ENCODE measurements around the gene MID1.

DNA sequence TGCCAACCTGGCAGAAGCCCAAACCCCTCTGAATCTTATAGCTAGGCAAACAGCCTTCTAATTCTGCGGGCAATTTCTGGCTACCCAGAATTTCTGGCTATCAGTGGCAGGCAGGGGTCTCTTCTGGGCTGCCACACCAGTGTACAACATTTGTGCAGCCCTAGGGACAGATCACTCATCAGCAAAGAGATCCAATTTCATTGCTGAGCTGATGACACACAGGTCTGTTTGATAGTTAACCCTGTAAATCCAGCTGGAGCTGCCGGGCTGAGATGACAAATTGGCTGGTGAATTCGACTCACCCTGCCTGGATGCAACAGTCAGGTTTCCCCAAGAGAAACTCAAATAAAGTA lies 2.4 kb downstream of the MID1 start:
- TF ChIP-seq, protein P1, sequence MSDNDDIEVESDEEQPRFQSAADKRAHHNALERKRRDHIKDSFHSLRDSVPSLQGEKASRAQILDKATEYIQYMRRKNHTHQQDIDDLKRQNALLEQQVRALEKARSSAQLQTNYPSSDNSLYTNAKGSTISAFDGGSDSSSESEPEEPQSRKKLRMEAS (IDR thresholded peaks at IDR 0.05; ENCODE audit: low read depth, low read length): no peak
- TF ChIP-seq CTCF (IDR thresholded peaks at IDR 0.05; ENCODE audit: low read depth, low read length) (no peak), POLR2A (IDR thresholded peaks at IDR 0.05; ENCODE audit: extremely low read depth, insufficient read length) (no peak)

Data from NB4 (cell line).